SK-N-SH (cell line): Measurements from ENCODE around the gene MPHOSPH8. TPM values are rescaled to one million over a fixed set of nuclear protein-coding genes. Genes with fewer than 3 reads are reported as not detected.

Experiments used
- CTCF ChIA-PET: fragments of 300-600, 350-600 bp; formaldehyde crosslinking; extraction: SDS; loops from one replicate; lab custom pipeline; 2021; lab: Yijun Ruan, JAX
- POLR2A ChIA-PET: fragments of 350-600 bp; sonication (Branson Sonifier 250); formaldehyde crosslinking; extraction: SDS; loops from one replicate; lab custom pipeline; 2020; ENCODE audit warnings: antibody characterized with exemption, inconsistent platforms; lab: Yijun Ruan, JAX
- DNase-seq: peaks from one replicate; pipeline ENCODE4 v3.0.0; 2012
- H2AFZ ChIP-seq: fragments of 200-600 bp; sonication (generic); 2 replicates; pipeline ENCODE4 v1.8.1; 2016; ENCODE audit warnings: antibody characterized with exemption, mild to moderate bottlenecking, low read depth
- H3F3A ChIP-seq: fragments of 200-600 bp; sonication (generic); replicated peaks from 2 replicates; pipeline ENCODE3; 2016; ENCODE audit warnings: antibody characterized with exemption, mild to moderate bottlenecking; ENCODE audit not compliant: insufficient read depth
- H3K27ac ChIP-seq, 2 experiments: fragments of 200-500 bp in 1 of 2; fragments of 200-600 bp in 1 of 2; sonication (Bioruptor generic) in 1 of 2; sonication (generic), shearing (Covaris generic) in 1 of 2; 2 replicates each; pipeline versions ENCODE4 v1.5.1 to v1.6.1; 2014 to 2016; ENCODE audit warnings: low read depth in 2 of 2, inconsistent platforms in 1 of 2, low read length in 1 of 2, mild to moderate bottlenecking in 1 of 2, mixed read lengths in 1 of 2
- H3K27me3 ChIP-seq: fragments of 200-600 bp; sonication (generic), shearing (Covaris generic); 2 replicates; pipeline ENCODE4 v1.6.1; 2016; ENCODE audit warnings: mixed run types; ENCODE audit not compliant: insufficient read depth
- H3K36me3 ChIP-seq, 2 experiments: fragments of 200-500 bp in 1 of 2; fragments of 200-600 bp in 1 of 2; sonication (Bioruptor generic) in 1 of 2; sonication (generic) in 1 of 2; replicated peaks in 1 of 2; 2 replicates each; pipeline versions ENCODE3 to v1.5.1; 2014 to 2016; ENCODE audit warnings: low read length in 1 of 2, mild to moderate bottlenecking in 1 of 2; ENCODE audit not compliant: insufficient read depth in 2 of 2, control insufficient read depth in 1 of 2
- H3K4me1 ChIP-seq, 2 experiments: fragments of 200-500 bp in 1 of 2; fragments of 200-600 bp in 1 of 2; sonication (Bioruptor generic) in 1 of 2; sonication (generic), shearing (Covaris generic) in 1 of 2; 2 replicates each; pipeline versions ENCODE4 v1.5.1 to v1.6.1; 2014 to 2016; ENCODE audit warnings: low read depth in 1 of 2, low read length in 1 of 2, mixed run types in 1 of 2; ENCODE audit not compliant: insufficient read depth in 2 of 2, control insufficient read depth in 1 of 2
- H3K4me2 ChIP-seq: fragments of 200-600 bp; sonication (generic), shearing (Covaris generic); 2 replicates; pipeline ENCODE4 v1.6.1; 2017; ENCODE audit warnings: mixed run types
- H3K4me3 ChIP-seq, 2 experiments: fragments of 200-500 bp in 1 of 2; fragments of 200-600 bp in 1 of 2; sonication (Bioruptor generic) in 1 of 2; sonication (generic), shearing (Covaris generic) in 1 of 2; 2 replicates each; pipeline versions ENCODE4 v1.5.1 to v1.8.1; 2014 to 2016; ENCODE audit warnings: low read depth in 2 of 2, inconsistent platforms in 1 of 2, low read length in 1 of 2, mild to moderate bottlenecking in 1 of 2, mixed read lengths in 1 of 2, moderate library complexity in 1 of 2
- H3K79me2 ChIP-seq: fragments of 200-600 bp; sonication (generic); 2 replicates; pipeline ENCODE4 v1.8.1; 2017; ENCODE audit warnings: mild to moderate bottlenecking; ENCODE audit not compliant: insufficient read depth
- H3K9ac ChIP-seq: fragments of 200-600 bp; sonication (generic); 2 replicates; pipeline ENCODE4 v1.6.1; 2017; ENCODE audit warnings: mixed run types
- H3K9me2 ChIP-seq: fragments of 200-600 bp; sonication (generic); 2 replicates; pipeline ENCODE4 v1.6.1; 2017; ENCODE audit warnings: mixed run types
- H3K9me3 ChIP-seq: fragments of 200-600 bp; sonication (generic); 2 replicates; pipeline ENCODE4 v1.6.1; 2017; ENCODE audit warnings: mixed run types, mild to moderate bottlenecking, moderate library complexity
- H4K20me1 ChIP-seq: fragments of 200-600 bp; sonication (generic); 2 replicates; pipeline ENCODE4 v1.6.1; 2017; ENCODE audit warnings: mild to moderate bottlenecking, mixed run types; ENCODE audit not compliant: insufficient read depth
- CTCF ChIP-seq: fragments of 200-600 bp; sonication (generic); IDR thresholded peaks from 2 replicates; pipeline ENCODE4 v1.6.1; 2017; ENCODE audit warnings: antibody characterized with exemption, mild to moderate bottlenecking, moderate library complexity
- EP300 ChIP-seq, 2 experiments: IDR thresholded peaks; 2 replicates each; pipeline versions ENCODE4 v1.4.0 to v1.6.1; 2012; ENCODE audit warnings: borderline replicate concordance in 1 of 2, low read depth in 1 of 2, low read length in 1 of 2
- GABPA ChIP-seq: IDR thresholded peaks from 2 replicates; pipeline ENCODE4 v1.4.0; 2012; ENCODE audit warnings: low read depth, mild to moderate bottlenecking
- GATA2 ChIP-seq: sonication (generic); formaldehyde crosslinking; IDR thresholded peaks from 2 replicates; pipeline ENCODE4 v1.5.0; 2020; ENCODE audit warnings: mild to moderate bottlenecking, missing genetic modification reagents
- MAX ChIP-seq: IDR thresholded peaks from 2 replicates; pipeline ENCODE4 v1.4.0; 2012; ENCODE audit warnings: low read depth
- MEF2A ChIP-seq: IDR thresholded peaks from 2 replicates; pipeline ENCODE4 v1.4.0; 2012; ENCODE audit warnings: low read depth, borderline replicate concordance
- MXI1 ChIP-seq: IDR thresholded peaks from 2 replicates; pipeline ENCODE4 v1.6.1; 2012; ENCODE audit warnings: mild to moderate bottlenecking, low read depth, low read length, improper control_type of control experiment
- NFIC ChIP-seq: IDR thresholded peaks from 2 replicates; pipeline ENCODE4 v1.4.0; 2012; ENCODE audit warnings: borderline replicate concordance
- PBX3 ChIP-seq: IDR thresholded peaks from 2 replicates; pipeline ENCODE4; 2012
- POLR2AphosphoS5 ChIP-seq: IDR thresholded peaks from 2 replicates; pipeline ENCODE4 v1.6.1; 2012; ENCODE audit warnings: low read depth, low read length
- RAD21 ChIP-seq: IDR thresholded peaks from 2 replicates; pipeline ENCODE4 v1.6.1; 2012; ENCODE audit warnings: mild to moderate bottlenecking, low read length
- RCOR1 ChIP-seq: fragments of 150-350 bp; IDR thresholded peaks from 2 replicates; pipeline ENCODE4 v1.6.1; 2017; ENCODE audit warnings: antibody characterized with exemption, low read length
- RXRA ChIP-seq: IDR thresholded peaks from 2 replicates; pipeline ENCODE4 v1.4.0; 2012; ENCODE audit warnings: low read depth, mild to moderate bottlenecking, borderline replicate concordance
- SMC3 ChIP-seq: IDR thresholded peaks from 2 replicates; pipeline ENCODE4 v1.6.1; 2012; ENCODE audit warnings: low read depth, low read length, improper control_type of control experiment
- TAF1 ChIP-seq: IDR thresholded peaks from 2 replicates; pipeline ENCODE4 v1.6.1; 2012; ENCODE audit warnings: low read depth, mild to moderate bottlenecking, low read length, moderate library complexity, borderline replicate concordance
- TEAD4 ChIP-seq: IDR thresholded peaks from 2 replicates; pipeline ENCODE4 v1.4.0; 2012; ENCODE audit warnings: mild to moderate bottlenecking, borderline replicate concordance; ENCODE audit not compliant: insufficient read depth
- USF1 ChIP-seq: IDR thresholded peaks from 2 replicates; pipeline ENCODE4 v1.4.0; 2012; ENCODE audit warnings: low read depth, borderline replicate concordance
- USF2 ChIP-seq: fragments of 150-350 bp; IDR thresholded peaks from 2 replicates; pipeline ENCODE4 v1.6.1; 2017; ENCODE audit warnings: antibody characterized with exemption, low read length, low read depth, borderline replicate concordance
- YY1 ChIP-seq: IDR thresholded peaks from 2 replicates; pipeline ENCODE4 v1.4.0; 2012; ENCODE audit warnings: low read depth, mild to moderate bottlenecking
- ZBTB33 ChIP-seq: IDR thresholded peaks from 2 replicates; pipeline ENCODE4 v1.4.0; 2012; ENCODE audit warnings: low read depth, borderline replicate concordance
- WGBS: methylation state at CpG from one replicate; pipeline ENCODE4 v1.1.6; 2017; ENCODE audit warnings: low lambda C conversion rate; 5-methylcytosine and 5-hydroxymethylcytosine counted together
- polyA plus RNA-seq, 3 experiments: library from polyadenylated mRNA; depleted of rRNA; stranded (reverse); fragments of >200 nt; gene quantifications; 2 replicates each; pipeline ENCODE4 v1.2.3, GENCODE V29; 2012

The MPHOSPH8 gene
- polyA plus RNA-seq, 1 of the 3 experiments (the other 2 are of a cell fraction): 11.1 TPM

- CTCF ChIA-PET: interaction anchor here (0.7 to 2.1 kb wide), 17 partner anchors 9 to 498 kb away, joined by 3 to 16 read pairs (median 4); no protein-coding TSS in a partner anchor
- no peak overlapping the region for H3K4me3 ChIP-seq
- peaks cover 7% of the 10 kb centered on the region for H3F3A ChIP-seq
- WGBS: 55% methylated on average over 9 of the region's 9 CpGs
- H3K9ac ChIP-seq: no peak overlapping the region
- H3K27ac ChIP-seq: peak overlapping the region in 1 of 2 experiments; percentile 26; a peak in 1 of 4 replicates
- H3K9me3 ChIP-seq: no peaks in the 10 kb centered on the region
- peak overlapping the region; percentile 79 for H2AFZ ChIP-seq
- DNase-seq: peak; percentile 45
- H3K36me3 ChIP-seq: no peaks in the 10 kb centered on the region
- POLR2A ChIA-PET: no interaction called here
- H3K27me3 ChIP-seq: no peaks in the 10 kb centered on the region
- no peaks in the 10 kb centered on the region for H4K20me1 ChIP-seq
- H3K4me1 ChIP-seq: no peaks in the 10 kb centered on the region; a peak in 1 of 4 replicates
- peak overlapping the region; percentile 60 for H3K4me2 ChIP-seq
- TF ChIP-seq SMC3: peak; percentile 35; the same call in 1 of the 2 replicates
- TF ChIP-seq RAD21: peak; percentile 79
- TF ChIP-seq USF2: no peak
- TF ChIP-seq CTCF: peak; percentile 71
- no peaks in the 10 kb centered on the region for H3K9me2 ChIP-seq
- H3K79me2 ChIP-seq: no peaks in the 10 kb centered on the region
Observed at GRCh38 chr13:19587635-19588300, 45.7 kb upstream of the MPHOSPH8 start.

- CTCF ChIA-PET: interaction anchor here (1.1 to 1.7 kb wide), 3 partner anchors 13 to 435 kb away, joined by 3 to 4 read pairs (median 4); no protein-coding TSS in a partner anchor
- no peak overlapping the region for H3K9ac ChIP-seq
- POLR2A ChIA-PET: no interaction called here
- H3K4me1 ChIP-seq: no peaks in the 10 kb centered on the region; a peak in 1 of 4 replicates
- H3K4me3 ChIP-seq: no peak overlapping the region
- no peak overlapping the region for H3K27ac ChIP-seq
- no peaks in the 10 kb centered on the region for H4K20me1 ChIP-seq
- H3K4me2 ChIP-seq: no peak overlapping the region
- DNase-seq: no peak
- 39% methylated on average over 2 of the region's 2 CpGs for WGBS
- no peaks in the 10 kb centered on the region for H3K27me3 ChIP-seq
- no peaks in the 10 kb centered on the region for H3K36me3 ChIP-seq
- H2AFZ ChIP-seq: no peak overlapping the region
- no peaks in the 10 kb centered on the region for H3K9me2 ChIP-seq
- H3K9me3 ChIP-seq: no peaks in the 10 kb centered on the region
- H3K79me2 ChIP-seq: no peaks in the 10 kb centered on the region
- H3F3A ChIP-seq: peaks cover 7% of the 10 kb centered on the region
- TF ChIP-seq RXRA (no peak), TAF1 (no peak), SMC3 (no peak), MXI1 (no peak), EP300 (IDR thresholded peaks at IDR 0.05; ENCODE audit: borderline replicate concordance in 1 of 2, low read depth in 1 of 2, low read length in 1 of 2) (no peak), MEF2A (no peak), YY1 (no peak), PBX3 (no peak), RAD21 (no peak), POLR2AphosphoS5 (no peak), ZBTB33 (no peak), GABPA (no peak), USF1 (no peak), RCOR1 (no peak), TEAD4 (no peak), NFIC (no peak), MAX (no peak), GATA2 (CRISPR knock-in tag) (no peak)
Observed at GRCh38 chr13:19589312-19589711, 44.1 kb upstream of the MPHOSPH8 start.
